SKM-1 (cell line): ENCODE results near the gene TMEM61.
"Not testable (repeated sequence)": the region's sequence is repeated elsewhere in the genome, so short reads cannot be mapped to it uniquely, and the experiment has no call there.

ENCODE experiments used
- DNase-seq: peaks from one replicate; lab custom pipeline; 2025; ENCODE audit not compliant: unreplicated experiment; lab: John Stamatoyannopoulos, UW

TMEM61 gene

DNA sequence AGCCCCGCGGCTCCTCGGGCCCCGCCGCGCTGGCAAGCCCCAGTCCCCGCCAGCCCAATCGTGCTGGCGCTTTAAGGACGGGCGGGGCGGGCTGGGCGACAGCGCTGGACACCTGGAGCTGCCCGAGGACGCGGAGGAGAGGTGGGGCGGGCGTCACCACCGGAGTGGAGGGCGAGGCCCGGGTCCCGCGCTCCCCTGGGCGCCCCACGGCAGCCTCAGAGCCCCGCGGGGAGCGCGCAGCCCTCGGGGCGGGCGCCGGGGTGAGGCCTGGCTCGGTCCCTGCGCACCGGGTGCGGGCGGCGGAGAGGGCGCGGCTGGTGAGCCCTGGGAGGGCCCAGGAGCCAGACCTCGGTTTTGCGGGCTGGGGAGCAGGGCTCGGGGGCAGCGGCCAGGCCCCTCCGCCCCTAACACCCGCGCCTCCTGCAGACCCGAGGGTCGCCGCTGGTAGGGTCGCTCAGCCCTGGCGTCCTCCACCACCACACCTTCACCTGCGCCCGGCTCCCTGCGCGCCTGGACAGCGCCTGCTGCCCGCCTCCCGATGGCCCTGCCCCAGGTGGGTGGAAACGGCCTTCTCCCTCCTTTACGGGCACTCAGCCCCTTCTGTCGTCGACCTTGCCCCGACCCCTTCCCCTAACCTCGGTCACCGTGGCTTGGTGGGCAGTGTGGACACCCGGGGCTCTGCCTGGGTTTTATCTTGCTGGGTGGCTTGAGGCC lies at the start of gene TMEM61:
TMEM61 (plus strand) TSS at position 101 of the 714 bp plus-strand sequence; CDS start at position 539, 438 bp downstream.
- DNase-seq: no peak

DNA sequence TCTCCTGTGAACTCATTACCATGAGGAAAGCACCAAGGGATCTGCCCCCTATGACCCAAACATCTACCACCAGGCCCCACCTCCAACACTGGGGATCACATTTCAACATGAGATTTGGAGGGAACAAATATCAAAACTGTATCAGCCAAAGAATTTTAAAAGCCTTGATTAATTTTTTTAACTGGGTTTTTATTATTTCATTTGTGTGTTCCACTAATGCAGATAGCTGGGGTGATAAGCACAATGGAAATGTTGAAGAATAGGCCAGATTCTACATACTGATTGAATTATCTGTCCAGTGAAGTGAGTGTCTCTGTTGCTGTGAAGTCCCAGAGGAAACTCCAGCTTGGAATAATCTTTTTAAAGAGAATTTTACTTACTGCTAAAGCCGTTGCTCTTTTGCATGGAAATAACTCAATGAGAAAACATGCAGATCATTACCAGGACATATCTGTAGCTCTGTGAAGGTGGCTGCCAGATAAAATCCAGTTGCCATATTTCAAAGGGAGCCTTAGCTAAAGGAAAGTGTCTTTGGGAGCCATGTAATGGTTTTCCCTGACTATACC lies 49.1 kb upstream of the TMEM61 start:
- DNase-seq: no peak

DNA sequence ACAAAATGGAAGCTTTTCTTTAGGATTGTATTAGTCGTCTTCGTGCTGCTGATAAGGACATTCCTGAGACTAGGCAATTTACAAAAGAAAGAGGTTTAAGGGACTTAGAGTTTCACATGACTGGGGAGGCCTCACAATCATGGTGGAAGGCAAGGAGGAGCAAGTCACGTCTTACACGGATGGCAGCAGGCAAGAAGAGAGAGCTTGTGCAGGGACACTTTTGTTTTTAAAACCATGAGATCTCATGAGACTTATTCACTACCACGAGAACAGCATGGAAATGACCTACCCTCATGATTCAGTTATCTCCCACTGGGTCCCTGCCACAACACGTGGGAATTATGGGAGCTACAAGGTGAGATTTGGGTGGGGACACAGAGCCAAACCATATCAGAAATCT lies 46.3 kb upstream of the TMEM61 start:
- DNase-seq: not testable (repeated sequence)

DNA sequence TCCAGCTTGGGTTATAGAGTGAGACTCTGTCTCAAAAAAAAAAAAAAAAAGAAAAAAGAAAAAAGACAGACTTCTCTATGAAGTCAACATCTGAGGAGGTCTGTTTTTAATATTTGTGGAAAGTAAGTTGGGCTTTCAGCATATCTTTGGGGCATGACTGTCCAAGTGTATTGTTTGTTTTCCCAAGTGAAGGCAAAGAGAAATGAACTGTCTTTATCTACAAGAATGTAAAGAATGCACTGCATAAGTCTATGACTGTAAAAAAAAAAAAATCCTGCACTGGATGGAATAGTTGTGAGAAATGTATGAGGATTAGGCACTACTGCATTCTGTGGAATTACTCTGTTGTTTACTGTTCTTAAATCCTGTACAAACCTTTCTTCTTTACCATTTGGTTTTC lies 45.6 kb upstream of the TMEM61 start:
- no peak for DNase-seq

DNA sequence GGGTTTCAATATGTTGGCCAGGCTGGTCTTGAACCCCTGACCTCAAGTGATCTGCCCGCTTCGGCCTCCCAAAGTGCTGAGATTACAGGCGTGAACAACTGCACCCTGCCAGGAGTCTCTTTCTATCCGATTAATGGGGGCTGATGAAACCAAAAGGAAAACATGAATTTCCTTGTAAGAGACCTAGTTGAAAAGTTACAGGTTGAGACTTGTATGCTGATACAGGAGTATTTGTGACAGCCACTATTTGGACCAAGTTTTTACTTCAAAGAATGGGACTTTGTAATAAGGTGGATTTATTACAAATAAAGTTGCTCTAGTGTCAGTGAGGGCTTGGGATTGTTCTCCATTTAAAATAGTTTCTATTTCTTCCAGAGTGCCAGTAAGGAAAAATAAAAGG lies 43.6 kb upstream of the TMEM61 start:
- no peak for DNase-seq

DNA sequence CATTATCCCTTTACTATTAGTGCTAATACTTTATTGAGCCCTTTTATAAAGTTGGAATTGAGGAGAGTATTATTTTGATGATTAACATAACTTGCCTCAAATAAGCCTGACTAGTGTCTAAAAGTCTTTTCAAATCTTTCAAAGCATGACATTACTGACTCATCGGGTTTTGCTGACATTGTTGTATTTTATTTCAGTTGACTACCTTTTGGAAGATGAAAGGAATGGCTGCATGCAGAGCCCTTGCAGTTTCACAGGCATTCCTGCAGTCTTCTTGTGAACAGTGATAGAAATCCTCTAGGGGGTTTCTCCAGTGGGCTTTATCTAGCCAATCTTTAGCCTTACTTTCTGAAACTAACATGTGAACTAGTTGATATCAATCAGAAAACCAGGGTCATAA lies 43.0 kb upstream of the TMEM61 start:
- DNase-seq: no peak

DNA sequence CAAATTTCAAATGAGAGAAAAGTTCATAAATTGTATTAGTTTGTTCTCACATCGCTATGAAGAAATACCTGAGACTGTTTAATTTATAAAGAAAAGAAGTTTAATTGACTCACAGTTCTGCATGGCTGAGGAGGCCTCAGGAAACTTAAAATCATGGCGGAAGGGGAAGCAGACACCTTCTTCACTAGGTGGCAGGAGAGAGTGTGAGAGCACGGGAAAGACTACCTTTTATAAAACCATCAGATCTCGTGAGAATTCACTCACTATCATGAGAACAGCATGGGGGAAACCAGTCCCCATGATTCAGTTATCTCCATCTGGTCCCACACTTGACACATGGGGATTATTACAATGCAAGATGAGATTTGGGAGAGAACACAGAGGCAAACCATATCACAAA lies 41.5 kb upstream of the TMEM61 start:
- not testable (repeated sequence) for DNase-seq

DNA sequence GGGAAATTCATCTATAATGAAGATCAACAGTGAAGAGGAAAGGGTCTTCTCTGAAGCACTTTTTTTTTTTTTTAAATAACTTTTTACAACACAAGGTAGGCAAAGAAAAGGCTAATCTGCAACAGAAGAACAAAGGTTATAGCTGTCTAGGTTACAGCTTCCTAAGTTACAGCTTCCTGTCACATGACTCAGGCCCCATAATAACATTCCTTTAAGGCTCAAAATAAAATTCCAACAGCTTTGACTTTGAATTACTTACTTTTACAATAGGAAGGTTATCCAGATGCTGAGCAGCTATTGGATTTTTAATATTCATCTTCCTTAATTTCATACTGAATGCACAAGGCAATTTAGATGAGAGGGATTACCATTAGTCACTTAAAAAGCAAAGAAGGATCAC lies 40.4 kb upstream of the TMEM61 start:
- DNase-seq: no peak

DNA sequence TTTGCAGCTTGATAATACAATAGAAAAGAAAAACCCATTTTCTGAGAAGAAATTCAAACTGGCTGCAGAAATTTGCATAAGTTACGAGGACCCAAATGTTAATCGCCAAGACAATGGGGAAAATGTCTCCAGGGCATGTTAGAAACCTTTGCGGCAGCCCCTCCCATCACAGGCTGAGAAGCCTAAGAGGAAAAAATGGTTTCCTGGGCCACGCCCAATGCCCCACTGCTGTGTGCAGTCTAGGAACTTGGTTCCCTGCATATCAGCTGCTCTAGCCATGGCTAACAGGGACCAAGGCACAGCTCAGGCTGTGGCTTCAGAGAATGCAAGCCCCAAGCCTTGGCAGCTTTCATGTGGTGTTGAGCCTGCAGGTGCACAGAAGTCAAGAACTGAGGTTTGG lies 37.5 kb upstream of the TMEM61 start:
- DNase-seq: no peak

DNA sequence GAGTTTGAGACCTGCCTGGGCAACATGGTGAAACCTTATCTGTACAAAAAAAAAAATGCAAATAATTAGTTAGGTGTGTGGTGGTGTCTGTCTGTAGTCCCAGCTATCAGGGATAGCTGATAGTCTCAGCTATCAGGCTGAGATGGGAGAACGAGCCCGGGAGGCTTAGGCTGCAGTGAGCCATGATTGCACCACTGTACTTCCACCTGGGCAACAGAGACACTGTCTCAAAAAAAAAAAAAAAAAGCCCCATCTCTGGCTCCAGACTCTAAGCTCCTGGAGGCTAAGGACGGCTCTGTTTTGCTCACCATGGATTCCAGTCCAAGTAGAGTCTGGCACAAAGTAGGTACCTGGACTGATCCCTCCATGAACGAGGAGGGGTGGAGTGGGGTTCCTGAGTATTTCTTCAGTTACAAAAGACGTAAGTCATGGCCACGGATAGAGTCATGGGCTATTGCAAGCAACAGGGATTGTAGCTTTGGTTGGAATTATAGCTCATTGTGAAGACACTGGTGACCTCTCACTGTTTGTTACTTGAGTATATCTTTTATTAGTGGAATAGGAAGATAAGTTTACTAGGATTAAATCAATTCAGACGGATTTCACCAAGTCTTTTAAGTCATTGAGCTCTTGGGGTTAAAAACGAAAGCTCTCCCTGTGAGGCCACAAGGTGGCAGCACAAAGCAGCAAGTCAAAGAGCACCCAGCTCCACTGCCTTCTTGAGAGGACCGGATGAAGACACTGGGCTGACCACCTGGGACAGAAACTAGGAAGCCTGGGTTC lies 35.6 kb upstream of the TMEM61 start:
- peak; percentile 67 for DNase-seq

DNA sequence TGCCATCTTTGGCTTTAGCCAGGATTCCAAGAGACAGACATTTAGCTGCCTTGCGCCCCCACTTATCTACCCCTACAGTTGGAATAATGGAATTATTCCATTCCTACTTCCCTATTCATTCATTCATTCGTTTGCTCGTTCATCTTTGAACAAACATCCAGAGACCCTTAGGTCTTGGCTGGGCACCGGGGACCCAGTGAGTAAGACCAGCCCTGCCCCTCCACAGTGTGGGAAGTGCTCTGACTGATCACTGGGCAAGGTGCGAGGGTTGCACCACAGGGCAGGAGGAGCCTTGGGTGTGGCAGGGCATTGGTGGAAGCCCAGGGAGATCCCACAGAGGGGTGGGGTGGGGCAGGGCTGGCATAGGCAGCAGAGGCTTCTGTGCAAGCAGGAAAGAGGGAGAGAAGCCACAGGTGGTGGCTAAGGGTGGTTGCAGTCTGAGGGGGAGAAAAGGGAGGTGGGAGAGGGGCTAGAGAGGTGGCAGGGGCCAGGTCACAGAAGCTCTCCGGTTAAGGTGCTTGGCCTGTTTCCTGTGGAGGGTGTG lies 35.0 kb upstream of the TMEM61 start:
- no peak for DNase-seq

DNA sequence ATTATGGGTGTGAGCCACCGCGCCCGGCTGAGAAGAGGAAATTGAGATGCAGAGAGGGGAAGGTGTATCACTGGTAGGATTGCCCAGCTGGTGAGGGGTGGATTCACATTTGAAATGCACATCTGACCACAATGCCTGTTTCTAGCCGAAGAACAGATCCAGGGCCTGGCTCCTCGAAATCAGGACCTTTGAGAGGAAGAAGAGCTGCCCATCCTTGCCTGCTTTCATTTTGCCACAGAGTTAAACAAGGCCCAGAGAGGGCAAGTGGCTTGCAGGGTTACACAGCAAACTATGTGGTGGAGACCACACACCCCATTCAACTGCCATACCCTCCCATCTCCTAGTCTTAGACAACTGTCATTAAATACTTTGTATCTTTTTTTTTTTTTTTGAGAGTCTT lies 32.9 kb upstream of the TMEM61 start:
- no peak for DNase-seq

DNA sequence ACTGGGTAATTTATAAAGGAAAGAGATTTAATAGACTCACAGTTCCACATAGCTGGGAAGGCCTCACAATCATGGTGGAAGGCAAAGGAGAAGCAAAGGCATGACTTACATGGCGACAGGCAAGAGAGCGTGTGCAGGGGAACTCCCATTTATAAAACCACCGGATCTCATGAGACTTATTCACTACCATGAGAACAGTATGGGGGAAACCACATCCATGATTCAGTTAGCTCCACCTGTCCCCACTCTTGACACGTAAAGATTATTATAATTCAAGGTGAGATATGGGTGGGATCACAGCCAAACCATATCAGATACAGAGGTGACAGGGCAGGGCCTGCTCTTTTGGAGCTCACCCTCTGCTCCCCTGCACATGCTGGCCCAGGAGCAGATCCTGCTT lies 31.4 kb upstream of the TMEM61 start:
- no peak for DNase-seq

DNA sequence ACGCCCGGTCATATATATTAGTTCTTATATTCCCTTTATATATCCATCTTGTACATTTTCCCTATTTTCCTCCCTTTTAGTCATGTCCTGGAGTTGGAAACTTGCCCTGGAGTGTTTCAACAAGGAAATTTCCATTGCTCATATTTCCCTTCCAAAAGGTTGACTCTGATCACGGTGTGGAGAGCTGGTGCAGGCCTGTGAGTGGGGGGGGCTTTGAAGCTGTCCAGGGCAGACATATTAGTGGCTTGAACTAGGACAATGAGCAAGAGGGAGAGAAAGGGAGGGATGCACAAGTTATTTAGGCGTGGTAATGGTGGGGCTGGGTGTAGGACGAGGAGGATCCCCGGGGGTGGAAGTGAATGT lies 30.4 kb upstream of the TMEM61 start:
- no peak for DNase-seq

DNA sequence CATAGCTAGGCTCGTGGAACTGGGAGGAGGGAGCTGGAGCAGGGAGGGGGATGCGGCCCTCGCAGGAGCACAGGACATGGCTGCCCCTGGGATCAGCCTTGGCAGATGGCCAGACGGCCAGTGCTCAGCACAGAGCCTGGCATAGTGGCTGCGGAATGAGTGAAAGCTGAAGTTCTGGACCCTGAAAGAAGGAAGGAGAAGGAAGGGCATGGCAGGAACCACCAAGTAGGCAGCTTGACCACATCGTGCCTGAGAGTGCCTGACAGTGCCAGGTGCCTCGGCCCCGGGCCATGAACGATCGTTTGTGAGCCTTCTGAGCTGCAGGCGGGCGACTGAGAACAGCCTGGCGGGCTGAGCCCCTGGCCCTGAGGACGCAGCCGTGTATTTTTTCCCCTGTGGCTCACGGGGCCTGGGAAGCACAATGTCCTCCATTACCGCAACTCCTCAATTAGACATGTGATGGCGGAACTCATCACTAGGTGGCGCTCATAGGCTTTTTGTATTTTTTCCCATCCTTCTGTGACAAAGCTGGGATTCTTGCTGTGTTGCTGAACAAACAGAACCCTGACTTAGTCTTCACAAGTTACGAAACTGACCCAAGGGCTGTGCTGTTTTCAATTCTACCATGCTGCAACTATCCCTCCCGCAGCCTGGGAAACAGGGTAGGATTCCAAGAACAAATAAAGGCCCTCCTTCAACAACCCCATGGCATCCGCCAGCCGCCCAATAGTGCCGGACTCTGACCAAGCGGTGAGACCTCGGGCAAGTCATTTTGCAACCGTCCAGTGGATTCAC lies 29.9 kb upstream of the TMEM61 start:
- DNase-seq: peak; percentile 42

DNA sequence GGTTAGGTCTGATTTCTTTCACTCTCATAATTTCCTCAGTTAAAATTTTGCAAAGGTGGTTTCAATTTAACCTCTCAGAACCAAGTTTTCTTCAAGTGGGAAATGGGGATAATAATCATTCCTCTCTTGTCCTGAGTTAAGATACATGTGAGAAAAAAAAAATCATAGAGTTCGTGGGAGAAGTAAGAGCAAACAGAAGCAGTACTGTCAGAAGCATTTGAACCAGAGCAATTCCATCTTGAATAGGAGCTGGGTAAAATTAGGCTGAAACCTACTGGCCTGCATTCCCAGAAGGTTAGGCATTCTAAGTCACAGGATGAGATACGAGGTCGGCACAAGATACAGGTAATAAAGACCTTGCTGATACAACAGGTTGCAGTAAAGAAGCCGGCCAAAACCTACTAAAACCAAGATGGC lies 28.6 kb upstream of the TMEM61 start:
- no peak for DNase-seq

DNA sequence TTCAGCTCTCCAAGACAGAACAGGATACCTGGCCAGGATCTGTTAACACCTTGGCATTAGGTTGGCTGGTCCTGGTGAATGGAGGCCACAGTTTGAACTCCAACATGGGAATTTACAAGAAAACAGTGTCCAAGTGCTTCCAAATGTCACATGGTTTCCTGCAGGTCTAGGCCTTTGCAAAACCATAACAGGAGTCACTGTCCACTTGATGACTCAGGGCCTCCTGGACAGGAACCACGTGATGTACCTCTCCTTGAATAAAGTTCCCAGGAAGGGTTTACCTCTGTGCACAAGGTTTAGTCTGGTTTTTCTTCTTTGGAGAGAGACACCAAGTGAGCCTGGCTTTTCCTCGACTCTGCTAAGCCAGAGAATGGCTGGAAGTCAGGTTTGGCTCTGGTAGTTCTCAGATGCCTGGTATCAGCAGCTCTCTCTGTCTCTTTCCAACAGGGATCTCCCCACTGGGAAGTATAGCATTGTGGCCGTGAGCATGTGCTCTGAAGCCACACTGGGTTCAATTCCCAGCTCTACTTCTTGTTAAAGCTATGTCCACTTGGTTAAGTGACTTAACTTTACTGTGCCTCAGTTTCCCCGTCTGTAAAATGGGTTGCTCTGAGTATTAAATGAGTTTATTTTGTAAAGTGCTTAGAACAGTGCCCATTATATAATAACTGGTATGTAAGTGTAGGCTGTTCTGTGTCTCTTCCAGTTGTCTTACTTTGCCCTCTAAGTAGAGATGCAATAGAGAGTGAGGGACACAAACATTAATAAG lies 27.3 kb upstream of the TMEM61 start:
- DNase-seq: no peak

DNA sequence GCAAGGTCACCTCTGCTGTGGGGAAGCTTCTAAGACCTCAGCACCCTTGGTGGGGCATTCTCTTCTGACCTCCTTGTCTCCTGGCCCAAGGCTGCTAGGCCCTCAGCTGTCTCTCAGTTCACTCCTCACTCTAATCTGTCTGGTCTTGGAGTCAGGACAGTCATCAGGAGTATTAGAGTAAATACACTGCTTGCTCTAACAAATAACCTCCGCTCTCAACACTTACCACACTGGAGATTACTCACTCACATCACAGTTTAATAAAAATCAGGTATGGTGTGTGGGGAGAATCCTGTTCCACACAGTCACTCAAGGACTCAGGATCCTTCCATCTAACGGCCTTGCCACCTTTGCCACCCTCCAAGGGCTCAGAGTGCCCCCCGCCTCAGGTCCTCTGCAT lies 26.6 kb upstream of the TMEM61 start:
- no peak for DNase-seq

DNA sequence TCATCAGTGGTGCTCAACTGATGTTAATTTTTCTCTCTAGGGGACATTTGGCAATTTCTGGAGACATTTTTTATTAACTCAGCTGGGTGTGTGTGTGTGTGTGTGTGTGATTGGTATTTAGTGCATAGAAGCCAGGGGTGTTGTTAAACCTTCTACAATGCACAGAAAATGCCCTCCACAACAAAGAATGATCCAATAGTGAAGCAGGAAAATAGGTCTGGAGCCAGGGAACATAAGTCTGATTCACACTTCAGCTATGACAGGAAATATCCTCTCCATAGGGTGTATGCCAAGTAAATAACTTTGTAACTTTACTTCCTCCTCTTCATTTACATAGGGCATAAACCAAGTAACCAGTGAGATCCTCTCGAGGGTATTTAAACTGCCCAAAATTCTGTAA lies 25.1 kb upstream of the TMEM61 start:
- no peak for DNase-seq

DNA sequence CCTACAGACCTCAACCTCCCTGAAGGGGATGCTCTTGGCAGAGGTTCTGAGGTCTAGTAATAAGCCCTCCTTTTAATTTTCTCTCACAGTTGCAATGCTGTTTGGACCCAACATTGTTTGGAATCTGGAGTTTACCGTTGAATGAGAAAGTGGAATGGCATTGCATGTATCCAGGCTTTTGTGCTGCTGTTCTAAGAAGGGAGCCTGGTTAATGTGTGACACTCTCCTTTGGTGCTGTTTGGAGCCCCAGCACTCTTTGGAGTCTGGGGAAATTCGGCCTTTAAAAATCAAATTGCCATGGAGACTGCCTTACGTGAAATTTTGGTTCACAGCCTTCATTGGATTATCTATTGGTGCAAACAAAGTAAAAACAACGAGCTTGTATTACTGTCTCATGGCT lies 23.7 kb upstream of the TMEM61 start:
- no peak for DNase-seq

DNA sequence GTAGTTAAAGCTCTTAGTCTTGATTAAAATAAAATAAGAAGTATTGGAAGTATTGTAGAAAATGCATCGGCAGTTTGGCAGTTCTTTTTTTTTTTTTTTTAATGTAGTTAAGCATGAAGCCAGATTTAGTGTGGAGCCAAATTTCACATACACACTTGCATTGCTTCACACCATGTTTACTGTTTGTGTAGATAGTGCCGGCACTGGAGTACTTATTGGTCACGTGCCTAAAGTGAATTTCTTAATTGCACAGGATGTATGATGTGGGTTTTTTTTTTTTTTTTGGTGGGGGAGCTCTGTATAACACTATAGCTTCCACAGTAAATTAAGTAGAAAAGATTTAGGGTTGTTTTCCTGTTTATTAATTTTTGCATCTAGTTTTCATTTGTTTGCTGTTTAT lies 21.2 kb upstream of the TMEM61 start:
- no peak for DNase-seq
